Activated CD4-positive, alpha-beta T cell treated with anti-CD3 and anti-CD28 coated beads, Interleukin-2, Interleukin-6, amounts not matched to agents 100 ng/mL and 50 ng/mL, durations not matched to agents 16 hours and 8 hours (primary cell): ENCODE measurements around the gene STING1.
"Not testable (repeated sequence)": the region's sequence is repeated elsewhere in the genome, so short reads cannot be mapped to it uniquely, and the experiment has no call there.

Experiments
- DNase-seq: peaks from one replicate; pipeline ENCODE4 v3.0.0-alpha.2; 2020

The STING1 gene

GRCh38 chr5:139461698-139462097 is 20.9 kb downstream of the STING1 start:
- no peak for DNase-seq

GRCh38 chr5:139461176-139461575 is 21.4 kb downstream of the STING1 start:
- DNase-seq, result no peak

- peak; percentile 53 for DNase-seq
These were observed 22.1 kb downstream of the STING1 start for GRCh38 chr5:139460455-139460854.

- peak; percentile 56 for DNase-seq
These were observed 23.1 kb downstream of the STING1 start for GRCh38 chr5:139459451-139459934.

GRCh38 chr5:139458580-139459407 is 23.8 kb downstream of the STING1 start:
- peak; percentile 91 for DNase-seq

DNA sequence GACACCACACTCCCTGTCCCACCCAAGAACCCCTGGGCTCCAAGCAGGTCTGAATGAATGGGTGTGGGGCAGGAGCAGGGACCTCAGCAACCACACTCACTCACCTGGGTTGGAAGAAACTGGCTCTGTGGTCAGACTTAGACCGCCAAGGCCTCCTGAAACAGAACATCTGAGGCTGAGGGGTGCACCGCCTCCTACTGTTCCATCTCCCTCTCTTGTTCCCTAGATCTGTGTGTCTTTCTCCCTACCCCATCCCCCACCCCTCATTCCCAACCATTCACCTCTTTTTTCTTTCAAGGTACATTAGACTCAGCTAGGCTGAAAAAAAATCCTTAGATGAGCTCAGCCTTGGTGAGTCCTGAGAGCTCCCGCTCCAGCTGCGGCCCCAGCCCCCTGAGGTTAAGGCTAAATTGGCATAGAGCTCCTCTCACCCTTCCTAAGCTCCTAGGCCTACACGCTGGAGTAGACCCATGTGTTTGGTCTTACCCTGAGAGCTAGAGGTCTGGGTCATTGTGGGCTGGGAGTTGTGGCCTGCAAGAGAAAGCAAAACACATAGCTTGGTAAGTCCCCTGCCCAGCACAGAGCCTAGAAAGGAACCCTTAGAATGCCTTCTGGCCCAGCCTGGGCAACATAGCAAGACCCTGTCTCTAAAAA is 24.8 kb downstream of the STING1 start:
- DNase-seq, result peak; percentile 58

- DNase-seq, result no peak
These were observed 25.3 kb downstream of the STING1 start for GRCh38 chr5:139457241-139457640.

- no peak for DNase-seq
These were observed 25.8 kb downstream of the STING1 start for GRCh38 chr5:139456776-139457175.

- no peak for DNase-seq
These were observed 27.8 kb downstream of the STING1 start for GRCh38 chr5:139454568-139455290.

DNA sequence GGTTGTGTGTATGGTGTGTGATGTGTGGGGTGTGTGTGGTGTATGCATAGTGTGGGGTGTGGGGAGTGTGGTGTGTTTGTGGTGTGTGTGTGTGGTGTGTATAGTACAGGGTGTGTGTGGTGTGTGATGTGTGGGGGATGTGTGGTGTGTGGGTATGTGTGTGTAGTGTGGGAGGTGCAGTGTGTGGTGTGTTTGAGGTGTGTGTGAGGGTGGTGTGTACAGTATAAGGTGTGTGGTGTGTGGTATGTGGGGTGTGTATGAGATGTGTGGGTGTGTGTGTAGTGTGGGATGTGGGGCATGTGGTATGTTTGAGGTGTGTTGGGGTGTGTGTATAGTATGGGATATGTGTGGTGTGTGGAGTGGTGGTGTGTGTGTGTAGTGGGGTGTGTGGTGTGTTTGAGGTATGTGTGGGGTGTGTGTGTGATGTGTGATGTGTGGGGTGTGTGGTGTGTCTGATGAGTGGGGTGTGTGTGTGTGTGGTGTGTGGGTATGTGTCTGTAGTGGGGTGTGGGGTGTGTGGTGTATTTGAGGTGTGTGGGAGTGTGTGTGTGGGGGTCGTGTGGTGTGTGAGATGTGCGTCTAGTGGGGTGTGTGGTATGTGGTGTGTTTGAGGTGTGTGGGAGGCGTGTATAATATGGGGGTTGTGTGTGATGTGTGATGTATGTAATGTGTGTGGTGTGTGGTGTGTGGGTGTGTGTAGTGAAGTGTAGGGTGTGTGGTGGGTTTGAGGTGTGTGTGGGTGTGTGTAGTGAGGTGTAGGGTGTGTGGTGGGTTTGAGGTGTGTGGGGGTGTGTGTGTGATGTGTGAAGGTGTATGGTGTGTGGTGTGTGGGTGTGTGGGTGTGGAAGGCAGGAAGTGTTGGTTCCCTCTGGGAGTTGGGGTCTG is 28.6 kb downstream of the STING1 start:
- peak; percentile 44 for DNase-seq

DNA sequence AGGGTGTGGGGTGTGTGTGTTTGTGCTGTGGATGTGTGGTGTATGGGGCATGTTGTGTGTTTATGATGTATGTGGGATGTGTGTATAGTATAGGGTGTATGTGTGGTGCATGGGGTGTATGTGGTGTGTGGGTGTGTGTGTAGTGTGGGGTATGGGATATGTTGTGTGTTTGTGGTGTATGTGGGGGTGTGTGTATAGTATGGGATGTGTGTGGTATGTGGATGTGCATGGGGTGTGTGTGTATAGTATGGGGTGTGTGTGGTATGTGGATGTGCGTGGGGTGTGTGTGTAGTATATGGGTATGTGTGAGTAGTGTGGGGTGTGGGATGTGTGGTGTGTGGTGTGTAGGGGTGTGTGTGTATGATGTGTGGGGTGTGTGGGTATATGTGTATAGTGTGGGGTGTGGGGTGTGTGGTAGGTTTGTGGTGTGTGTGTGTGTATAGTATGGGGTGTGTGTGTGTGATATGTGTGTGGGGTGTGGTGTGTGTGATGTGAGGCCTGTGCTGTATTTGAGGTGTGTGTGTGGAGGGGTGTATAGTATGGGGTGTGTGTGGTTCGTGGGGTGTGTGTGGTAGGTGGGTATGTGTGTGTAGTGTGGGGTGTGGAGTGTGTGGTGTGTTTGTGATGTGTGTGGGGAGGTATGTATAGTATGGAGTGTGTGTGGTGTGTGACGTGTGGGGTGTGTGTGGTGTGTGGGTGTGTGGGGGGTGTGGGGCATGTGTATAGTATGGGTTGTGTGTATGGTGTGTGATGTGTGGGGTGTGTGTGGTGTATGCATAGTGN is 30.5 kb downstream of the STING1 start:
- DNase-seq, result no peak

- no peak for DNase-seq
These were observed 31.4 kb downstream of the STING1 start for GRCh38 chr5:139451176-139451575.

- peak; percentile 90 for DNase-seq
These were observed 35.4 kb downstream of the STING1 start for GRCh38 chr5:139446956-139447779.

DNA sequence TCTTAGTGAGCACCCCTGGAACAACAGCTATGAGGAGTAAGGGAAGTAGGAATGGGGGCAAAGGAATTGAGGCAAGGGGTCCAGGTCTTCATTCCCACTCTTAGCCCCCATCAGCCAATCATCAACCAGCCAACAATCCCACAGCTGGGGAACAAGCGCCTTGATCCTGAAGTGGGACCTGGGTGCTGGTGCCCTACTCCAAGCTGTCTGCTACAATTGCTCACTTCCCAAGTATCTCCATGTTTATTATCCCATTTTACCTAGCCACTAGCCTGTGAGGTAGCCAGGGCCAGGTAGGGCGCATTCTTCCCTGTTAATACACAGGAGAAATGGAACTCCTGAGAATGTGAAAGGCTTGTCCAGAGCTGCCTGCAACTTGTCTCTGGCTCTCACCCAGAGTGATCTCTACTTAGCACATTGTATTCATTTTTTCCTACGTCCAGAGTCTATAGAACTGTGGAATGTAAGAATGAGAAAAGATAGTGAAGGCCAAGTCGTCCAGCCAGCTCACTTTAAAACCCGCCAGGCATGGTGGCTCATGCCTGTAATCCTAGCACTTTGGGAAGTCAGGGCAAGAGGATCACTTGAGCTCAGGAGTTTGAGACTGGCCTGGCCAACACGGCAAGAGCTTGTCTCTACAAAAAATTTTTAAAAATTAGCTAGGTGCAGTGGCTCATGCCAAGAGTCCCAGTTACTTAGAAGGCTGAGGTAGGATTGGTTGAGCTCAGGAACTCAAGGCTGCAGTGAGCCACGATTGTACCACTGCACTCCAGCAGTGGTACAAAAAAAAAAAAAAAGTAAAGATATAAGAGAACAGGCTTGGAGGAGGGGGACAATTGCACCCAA is 37.0 kb downstream of the STING1 start:
- no peak for DNase-seq

- peak; percentile 42 for DNase-seq
These were observed 38.6 kb downstream of the STING1 start for GRCh38 chr5:139443831-139444453.

- DNase-seq, result not testable (repeated sequence)
These were observed 42.1 kb downstream of the STING1 start for GRCh38 chr5:139440416-139440815.

- DNase-seq, result peak; percentile 93
These were observed 43.3 kb downstream of the STING1 start, which contains the start of gene DNAJC18 for GRCh38 chr5:139439013-139439903. Gene DNAJC18, minus strand, starts transcription at chr5:139439525. Its CDS starts 80 bp downstream, at chr5:139439445.

GRCh38 chr5:139438707-139439012 is 43.9 kb downstream of the STING1 start:
- no peak for DNase-seq
